ENCODE measurements around the gene CLCN7. TPM values are rescaled to one million over a fixed set of nuclear protein-coding genes. Genes with fewer than 3 reads are reported as not detected.

Gene CLCN7
- polyA plus RNA-seq, 1 donor from 2014 or later, result 40.9 TPM

GRCh38 chr16:1428511-1428910 is 46.3 kb downstream of the CLCN7 start:
- H3K27me3 ChIP-seq (ENCODE audit: insufficient read depth, low read depth, low read length), result no peaks in the 10 kb centered on the region
- no peaks in the 10 kb centered on the region for H3K79me2 ChIP-seq (replicated peaks; ENCODE audit: insufficient read depth, low read length)
- no peaks in the 10 kb centered on the region for H4K20me1 ChIP-seq (ENCODE audit: insufficient read depth)
- no peak overlapping the region for H2AFZ ChIP-seq (ENCODE audit: low read depth, low read length)
- no peak overlapping the region for H3K9ac ChIP-seq (ENCODE audit: low read length)
- no peaks in the 10 kb centered on the region for H3K9me3 ChIP-seq (ENCODE audit: low read length)
- H3K9me2 ChIP-seq (ENCODE audit: insufficient read depth, low read length), result no peaks in the 10 kb centered on the region
- H3F3A ChIP-seq (ENCODE audit: insufficient read depth, low read length, poor library complexity, severe bottlenecking), result no peaks in the 10 kb centered on the region
- no peak for TF ChIP-seq RAD21 (conservative IDR thresholded peaks at IDR 0.05)
- no peak for TF ChIP-seq EZH2 (IDR thresholded peaks at IDR 0.05; ENCODE audit: borderline replicate concordance, insufficient read depth, low read length, poor library complexity, severe bottlenecking)
- no peak for TF ChIP-seq POLR2AphosphoS5 (IDR thresholded peaks at IDR 0.05)
- no peak for TF ChIP-seq SMC3 (conservative IDR thresholded peaks at IDR 0.05; ENCODE audit: poor library complexity)
- no peak for TF ChIP-seq EP300 (conservative IDR thresholded peaks at IDR 0.05; ENCODE audit: poor library complexity, severe bottlenecking)
- no peak for TF ChIP-seq CTCF (IDR thresholded peaks at IDR 0.05; ENCODE audit: poor library complexity, severe bottlenecking)
- TF ChIP-seq MXI1 (conservative IDR thresholded peaks at IDR 0.05; ENCODE audit: poor library complexity, severe bottlenecking), result no peak
- no peak for TF ChIP-seq REST (IDR thresholded peaks at IDR 0.05; ENCODE audit: borderline replicate concordance)
- no peak for TF ChIP-seq TAF1 (IDR thresholded peaks at IDR 0.05; ENCODE audit: low read depth)
- H3K27ac ChIP-seq (ENCODE audit: low read length), result no peak overlapping the region
- no peak overlapping the region for H3K4me3 ChIP-seq (ENCODE audit: low read length)
- no peak overlapping the region for H3K4me2 ChIP-seq (ENCODE audit: low read length)
- H3K36me3 ChIP-seq (ENCODE audit: insufficient read depth, low read length), result no peaks in the 10 kb centered on the region

- Histone ChIP-seq H2AFZ (ENCODE audit: low read depth, low read length) (no peak overlapping the region), H3F3A (ENCODE audit: insufficient read depth, low read length, poor library complexity, severe bottlenecking) (no peaks in the 10 kb centered on the region), H3K4me3 (ENCODE audit: low read length) (no peak overlapping the region), H3K36me3 (ENCODE audit: insufficient read depth, low read length) (no peaks in the 10 kb centered on the region), H3K27me3 (ENCODE audit: insufficient read depth, low read depth, low read length) (no peaks in the 10 kb centered on the region), H3K79me2 (replicated peaks; ENCODE audit: insufficient read depth, low read length) (no peaks in the 10 kb centered on the region), H3K9me2 (ENCODE audit: insufficient read depth, low read length) (no peaks in the 10 kb centered on the region), H3K9me3 (ENCODE audit: low read length) (no peaks in the 10 kb centered on the region), H4K20me1 (ENCODE audit: insufficient read depth) (no peaks in the 10 kb centered on the region), H3K4me2 (ENCODE audit: low read length) (no peak overlapping the region), H3K27ac (ENCODE audit: low read length) (no peak overlapping the region), H3K9ac (ENCODE audit: low read length) (no peak overlapping the region)
- no peak for TF ChIP-seq RAD21 (conservative IDR thresholded peaks at IDR 0.05)
- TF ChIP-seq EZH2 (IDR thresholded peaks at IDR 0.05; ENCODE audit: borderline replicate concordance, insufficient read depth, low read length, poor library complexity, severe bottlenecking), result no peak
- TF ChIP-seq CTCF (IDR thresholded peaks at IDR 0.05; ENCODE audit: poor library complexity, severe bottlenecking), result no peak
- no peak for TF ChIP-seq MXI1 (conservative IDR thresholded peaks at IDR 0.05; ENCODE audit: poor library complexity, severe bottlenecking)
- no peak for TF ChIP-seq REST (IDR thresholded peaks at IDR 0.05; ENCODE audit: borderline replicate concordance)
- TF ChIP-seq TAF1 (IDR thresholded peaks at IDR 0.05; ENCODE audit: low read depth), result no peak
- no peak for TF ChIP-seq SMC3 (conservative IDR thresholded peaks at IDR 0.05; ENCODE audit: poor library complexity)
These were observed 47.1 kb downstream of the CLCN7 start for GRCh38 chr16:1427473-1428461.
